ENCODE results near the gene PLEKHH1. TPM values are rescaled to one million over a fixed set of nuclear protein-coding genes. Genes with fewer than 3 reads are reported as not detected.

PLEKHH1 gene
- total RNA-seq, 1 experiment from 2014 or later: 27.6 TPM

DNA sequence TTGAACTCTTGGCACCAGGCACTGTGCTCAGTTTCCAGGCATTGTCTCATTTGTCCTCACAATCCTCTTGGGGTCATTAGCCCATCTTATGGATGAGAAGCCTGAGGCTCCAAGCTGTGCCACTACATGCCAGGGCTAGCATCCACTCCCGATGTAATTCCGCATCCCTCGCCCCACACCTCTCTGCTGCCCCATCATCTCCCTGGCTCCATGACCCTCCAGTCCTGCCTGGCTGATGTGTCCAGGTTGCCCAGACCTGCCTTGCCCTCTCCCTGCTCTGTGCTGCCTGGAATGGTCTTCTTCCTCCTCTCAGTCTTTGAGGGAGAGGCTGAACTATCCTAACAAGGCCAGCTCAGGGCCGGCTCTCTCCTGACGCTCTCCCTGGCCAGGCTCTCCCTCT is 39.5 kb downstream of the PLEKHH1 start:
- ChIA-PET CTCF (interaction anchor here (1.1 to 3.5 kb wide), 5 partner anchors 10 to 146 kb away, joined by 5 to 78 read pairs (median 13); partner anchors contain the start of gene PIGH), RAD21 (ENCODE audit: low non-redundant PET in 1 of 2, low total read pairs in 2 of 2, uncharacterized antibody in 2 of 2, unreplicated experiment in 2 of 2) (interaction anchor here in 1 of 2 experiments (2.4 kb wide), 1 partner anchor 145 kb away, joined by 29 read pairs; no protein-coding TSS in a partner anchor), POLR2A (no interaction called here)
- ATAC-seq (no peak), DNase-seq (ENCODE audit: low read depth, low spot score) (no peak)
- BruUV-seq (replicated peaks): no TSS peak
- H3K9me2 ChIP-seq (ENCODE audit: insufficient read depth): no peaks in the 10 kb centered on the region
- H3K27ac ChIP-seq (ENCODE audit: low read depth, low read length): no peak overlapping the region
- no peaks in the 10 kb centered on the region for H3K79me2 ChIP-seq (ENCODE audit: insufficient read depth, low read length)
- no peaks in the 10 kb centered on the region for H3K9me3 ChIP-seq (ENCODE audit: control insufficient read depth in 1 of 2, insufficient read depth in 1 of 2, low read depth in 1 of 2, low read length in 2 of 2)
- H3K4me1 ChIP-seq (ENCODE audit: control insufficient read depth in 1 of 2, insufficient read depth in 2 of 2, low read length in 2 of 2): peaks cover 0 to 4% of the 10 kb centered on the region in 2 experiments; a peak in 1 of 4 replicates
- no peak overlapping the region for H3K9ac ChIP-seq (ENCODE audit: low read length)
- H3K36me3 ChIP-seq (ENCODE audit: control insufficient read depth in 1 of 2, insufficient read depth in 2 of 2, low read length in 2 of 2): 0 out of 4 replicates have a peak, but pooled peaks cover 0 to 4% of the 10 kb centered on the region in 2 experiments
- no peak overlapping the region for H3K4me3 ChIP-seq (replicated peaks in 1 of 2; ENCODE audit: low read depth in 1 of 2, low read length in 2 of 2)
- H2AFZ ChIP-seq (ENCODE audit: low read depth, low read length, poor library complexity, severe bottlenecking): no peak overlapping the region
- H4K20me1 ChIP-seq (ENCODE audit: insufficient read depth): no peaks in the 10 kb centered on the region
- intact Hi-C loops (cut with micrococcal nuclease): no loop called here
- H3K4me2 ChIP-seq (ENCODE audit: low read length): no peak overlapping the region
- H3K27me3 ChIP-seq (ENCODE audit: insufficient read depth, low read length): no peaks in the 10 kb centered on the region
- no peak for TF ChIP-seq FOSL1 (IDR thresholded peaks at IDR 0.05; ENCODE audit: low read depth)
- TF ChIP-seq ZNF274 (IDR thresholded peaks at IDR 0.05; ENCODE audit: low read depth, low read length): no peak
- no peak for TF ChIP-seq CBX3 (IDR thresholded peaks at IDR 0.05; ENCODE audit: low read depth)
- TF ChIP-seq REST (IDR thresholded peaks at IDR 0.05; ENCODE audit: low read depth): no peak
- TF ChIP-seq CTCF (IDR thresholded peaks at IDR 0.05 in 2 of 3, conservative IDR thresholded peaks at IDR 0.05 in 1 of 3; ENCODE audit: borderline replicate concordance in 1 of 3, insufficient read depth in 1 of 3, low read depth in 2 of 3, low read length in 2 of 3): no peak
